Neural crest cell (in vitro differentiated cells): ENCODE measurements around the gene RYR3. TPM values are rescaled to one million over a fixed set of nuclear protein-coding genes. Genes with fewer than 3 reads are reported as not detected.

Experiments used
- DNase-seq: peaks from one replicate; pipeline ENCODE4 v3.0.0; 2021; ENCODE audit warnings: low read depth, mixed read lengths, low spot score
- H3K27ac Mint-ChIP-seq: one replicate; pipeline ENCODE4 v1.8.0; 2021; ENCODE audit warnings: mild to moderate bottlenecking, mixed read lengths; ENCODE audit not compliant: unreplicated experiment
- H3K27me3 Mint-ChIP-seq: 2 replicates; pipeline ENCODE4 v1.8.0; 2021; ENCODE audit warnings: low read depth, mild to moderate bottlenecking, mixed read lengths
- H3K36me3 Mint-ChIP-seq: 2 replicates; pipeline ENCODE4 v1.8.0; 2021; ENCODE audit warnings: low read depth, mild to moderate bottlenecking, mixed read lengths
- H3K4me1 Mint-ChIP-seq: 2 replicates; pipeline ENCODE4 v1.8.0; 2021; ENCODE audit warnings: mixed read lengths
- H3K4me3 Mint-ChIP-seq: one replicate; pipeline ENCODE4 v1.8.0; 2021; ENCODE audit warnings: mild to moderate bottlenecking, mixed read lengths
- H3K9me3 Mint-ChIP-seq: 2 replicates; pipeline ENCODE4 v1.8.0; 2021; ENCODE audit warnings: mixed read lengths
- total RNA-seq: library from RNA; stranded (reverse); gene quantifications from 2 replicates; pipeline ENCODE4 v1.2.1, GENCODE V29; 2021
- TF ChIP-seq, protein P1 (sequence below): fragments of 200-600 bp; sonication (generic); conservative IDR thresholded peaks from 2 replicates; pipeline ENCODE4 v1.5.0; 2021; ENCODE audit warnings: antibody characterized with exemption, mild to moderate bottlenecking

RYR3 gene
- total RNA-seq, 1 donor from 2014 or later, result 2.2 TPM

DNA sequence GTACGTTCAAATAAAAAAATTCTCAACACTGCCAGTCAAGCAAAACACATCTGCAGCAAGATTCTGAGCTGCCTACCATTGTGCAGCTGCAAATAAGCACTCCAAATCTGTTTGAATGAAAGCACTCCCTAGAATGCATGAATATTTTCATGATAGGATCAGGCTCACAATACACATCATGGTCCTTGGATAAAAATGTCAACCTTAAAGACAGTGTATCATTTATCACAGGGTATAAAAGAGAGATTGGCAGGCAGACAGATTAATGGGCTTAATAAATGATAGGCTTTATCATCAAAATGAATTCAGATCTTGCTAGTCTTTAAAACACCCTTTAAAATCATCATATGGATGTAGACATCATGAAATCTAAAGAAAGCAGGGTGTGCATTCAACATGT is 9.2 kb downstream of the RYR3 start:
- DNase-seq, result no peak
- Mint-ChIP-seq H3K9me3 (no peaks in the 10 kb centered on the region), H3K27ac (no peak overlapping the region), H3K27me3 (peaks cover 37% of the 10 kb centered on the region), H3K4me3 (no peak overlapping the region), H3K4me1 (no peaks in the 10 kb centered on the region), H3K36me3 (no peaks in the 10 kb centered on the region)
- TF ChIP-seq, protein P1, sequence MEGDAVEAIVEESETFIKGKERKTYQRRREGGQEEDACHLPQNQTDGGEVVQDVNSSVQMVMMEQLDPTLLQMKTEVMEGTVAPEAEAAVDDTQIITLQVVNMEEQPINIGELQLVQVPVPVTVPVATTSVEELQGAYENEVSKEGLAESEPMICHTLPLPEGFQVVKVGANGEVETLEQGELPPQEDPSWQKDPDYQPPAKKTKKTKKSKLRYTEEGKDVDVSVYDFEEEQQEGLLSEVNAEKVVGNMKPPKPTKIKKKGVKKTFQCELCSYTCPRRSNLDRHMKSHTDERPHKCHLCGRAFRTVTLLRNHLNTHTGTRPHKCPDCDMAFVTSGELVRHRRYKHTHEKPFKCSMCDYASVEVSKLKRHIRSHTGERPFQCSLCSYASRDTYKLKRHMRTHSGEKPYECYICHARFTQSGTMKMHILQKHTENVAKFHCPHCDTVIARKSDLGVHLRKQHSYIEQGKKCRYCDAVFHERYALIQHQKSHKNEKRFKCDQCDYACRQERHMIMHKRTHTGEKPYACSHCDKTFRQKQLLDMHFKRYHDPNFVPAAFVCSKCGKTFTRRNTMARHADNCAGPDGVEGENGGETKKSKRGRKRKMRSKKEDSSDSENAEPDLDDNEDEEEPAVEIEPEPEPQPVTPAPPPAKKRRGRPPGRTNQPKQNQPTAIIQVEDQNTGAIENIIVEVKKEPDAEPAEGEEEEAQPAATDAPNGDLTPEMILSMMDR, result no peak

GRCh38 chr15:33322091-33322490 is 11.3 kb downstream of the RYR3 start:
- Mint-ChIP-seq H3K27ac (no peak overlapping the region), H3K9me3 (no peaks in the 10 kb centered on the region), H3K4me1 (no peaks in the 10 kb centered on the region), H3K36me3 (no peaks in the 10 kb centered on the region), H3K27me3 (peaks cover 25% of the 10 kb centered on the region), H3K4me3 (no peak overlapping the region)
- TF ChIP-seq, protein P1, result no peak
- no peak for DNase-seq

DNA sequence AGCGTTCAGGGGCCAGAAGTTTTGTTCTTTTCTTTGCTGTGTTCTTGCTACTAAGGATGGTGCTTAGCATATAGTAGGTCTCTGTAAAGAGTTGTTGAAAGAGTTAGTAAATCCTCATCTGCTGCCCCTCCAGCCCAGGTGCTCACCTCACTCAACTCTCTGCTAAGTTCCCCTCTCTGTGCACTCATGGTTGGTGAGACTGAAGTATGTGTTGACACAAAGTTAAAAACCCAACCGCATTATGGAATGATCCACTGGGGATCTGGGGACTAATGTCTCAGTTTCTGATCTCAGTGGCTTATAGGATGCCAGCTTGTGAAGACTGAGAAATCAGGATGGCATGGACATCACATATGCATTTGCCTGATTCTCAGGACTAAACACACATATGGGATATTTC is 13.8 kb downstream of the RYR3 start:
- TF ChIP-seq, protein P1, result no peak
- Mint-ChIP-seq H3K27me3 (peaks cover 26% of the 10 kb centered on the region), H3K9me3 (no peaks in the 10 kb centered on the region), H3K4me1 (no peaks in the 10 kb centered on the region), H3K27ac (no peak overlapping the region), H3K4me3 (no peak overlapping the region), H3K36me3 (no peaks in the 10 kb centered on the region)
- no peak for DNase-seq

DNA sequence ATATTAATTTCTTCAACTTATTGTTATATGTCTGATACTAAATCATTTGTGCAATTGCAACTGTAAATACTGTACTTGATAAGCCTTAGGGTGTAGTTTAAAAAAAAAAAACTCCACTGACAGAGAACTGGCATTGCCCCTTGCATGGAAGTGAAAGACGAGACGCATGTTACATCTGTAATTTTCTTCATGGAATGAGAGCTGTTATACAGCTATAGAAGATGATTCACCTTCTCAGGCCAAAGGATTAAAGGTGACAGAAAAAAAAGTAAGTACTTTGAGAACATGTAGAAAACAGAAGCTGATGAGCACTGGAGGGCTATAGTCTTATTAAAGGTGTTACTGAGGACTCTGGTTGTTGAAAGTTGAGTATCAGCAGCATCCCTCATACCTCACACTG is 16.1 kb downstream of the RYR3 start:
- TF ChIP-seq, protein P1, result no peak
- Mint-ChIP-seq H3K27me3 (peaks cover 28% of the 10 kb centered on the region), H3K4me3 (no peak overlapping the region), H3K36me3 (no peaks in the 10 kb centered on the region), H3K9me3 (no peaks in the 10 kb centered on the region), H3K4me1 (no peaks in the 10 kb centered on the region), H3K27ac (no peak overlapping the region)
- DNase-seq, result no peak

GRCh38 chr15:33328106-33328505 is 17.3 kb downstream of the RYR3 start:
- H3K4me3 Mint-ChIP-seq, result no peak overlapping the region
- DNase-seq, result no peak
- peaks cover under 1% of the 10 kb centered on the region for H3K9me3 Mint-ChIP-seq
- H3K4me1 Mint-ChIP-seq, result no peaks in the 10 kb centered on the region
- peaks cover 30% of the 10 kb centered on the region for H3K27me3 Mint-ChIP-seq
- H3K36me3 Mint-ChIP-seq, result no peaks in the 10 kb centered on the region
- H3K27ac Mint-ChIP-seq, result no peak overlapping the region
- TF ChIP-seq, protein P1, result no peak

- peaks cover 40% of the 10 kb centered on the region for H3K27me3 Mint-ChIP-seq
- H3K9me3 Mint-ChIP-seq, result peaks cover 6% of the 10 kb centered on the region
- TF ChIP-seq, protein P1, result no peak
- no peaks in the 10 kb centered on the region for H3K4me1 Mint-ChIP-seq
- H3K27ac Mint-ChIP-seq, result no peak overlapping the region
- peaks cover 2% of the 10 kb centered on the region for H3K36me3 Mint-ChIP-seq
- no peak overlapping the region for H3K4me3 Mint-ChIP-seq
- DNase-seq, result no peak
Measured at GRCh38 chr15:33329457-33329856, 18.7 kb downstream of the RYR3 start.
